Gastroesophageal sphincter (tissue), 4 donors: ENCODE measurements around the gene PIGO. TPM values are rescaled to one million over a fixed set of nuclear protein-coding genes. Genes with fewer than 3 reads are reported as not detected.

Source experiments
- ATAC-seq: fragments of 150-250 bp; one replicate; pipeline ENCODE4 v1.9.1; 2016; ENCODE audit warnings: mild to moderate bottlenecking, moderate library complexity
- H3K27ac ChIP-seq, 4 donors: fragments of 200-600 bp; sonication (generic) in 3 of 4; 1 replicate in 3 of 4; 2 replicates in 1 of 4; pipeline ENCODE4 v1.5.1; 2016 to 2019
- H3K27me3 ChIP-seq: fragments of 200-600 bp; sonication (generic); one replicate; pipeline ENCODE4 v1.5.1; 2019
- H3K36me3 ChIP-seq, 2 donors: fragments of 200-600 bp; sonication (generic); one replicate each; pipeline ENCODE4 v1.5.1; 2019; ENCODE audit warnings: control low read depth in 1 of 2
- H3K4me1 ChIP-seq, 3 donors: fragments of 200-600 bp; sonication (generic); 1 replicate in 2 of 3; 2 replicates in 1 of 3; pipeline ENCODE4 v1.5.1; 2016 to 2019; ENCODE audit warnings: control low read depth in 2 of 3
- H3K4me3 ChIP-seq, 2 donors: fragments of 200-600 bp; sonication (generic); one replicate each; pipeline ENCODE4 v1.5.1; 2019; ENCODE audit warnings: mild to moderate bottlenecking in 1 of 2, moderate library complexity in 1 of 2
- H3K9me3 ChIP-seq, 3 donors: fragments of 200-600 bp; sonication (generic); one replicate each; pipeline ENCODE4 v1.5.1; 2017 to 2019; ENCODE audit warnings: control low read depth in 2 of 3
- EP300 ChIP-seq: sonication (generic); formaldehyde crosslinking; IDR thresholded peaks from one replicate; pipeline ENCODE4 v1.6.1; 2017; ENCODE audit warnings: antibody characterized with exemption, mild to moderate bottlenecking
- POLR2A ChIP-seq, 2 donors: fragments of 450-650 bp; IDR thresholded peaks; one replicate each; pipeline ENCODE4 v1.6.1; 2017; ENCODE audit warnings: antibody characterized with exemption in 2 of 2, mild to moderate bottlenecking in 2 of 2, moderate library complexity in 1 of 2
- POLR2AphosphoS5 ChIP-seq: sonication (generic); formaldehyde crosslinking; IDR thresholded peaks from one replicate; pipeline ENCODE4 v1.6.1; 2017; ENCODE audit warnings: antibody characterized with exemption
- WGBS, 2 donors: methylation state at CpG; one replicate each; pipeline ENCODE4 v1.1.5; 2018; ENCODE audit warnings: low coverage in 1 of 2; 5-methylcytosine and 5-hydroxymethylcytosine counted together
- total RNA-seq, 4 donors: library from RNA; depleted of rRNA; stranded (reverse); fragments of >200 nt; gene quantifications; one replicate each; pipeline ENCODE4 v1.1.0, GENCODE V29; 2016
- TF ChIP-seq, protein P1 (sequence below), 4 experiments: fragments of 200-600 bp in 2 of 4; fragments of 450-650 bp in 2 of 4; sonication (generic) in 1 of 4; IDR thresholded peaks; one replicate each; pipeline ENCODE4 v1.5.1; 2017 to 2019; ENCODE audit warnings: antibody characterized with exemption in 4 of 4, mild to moderate bottlenecking in 2 of 4, moderate library complexity in 2 of 4

The PIGO gene
- total RNA-seq, 4 donors from 2014 or later: 6.5 to 11.4 (median 9.9) TPM

DNA sequence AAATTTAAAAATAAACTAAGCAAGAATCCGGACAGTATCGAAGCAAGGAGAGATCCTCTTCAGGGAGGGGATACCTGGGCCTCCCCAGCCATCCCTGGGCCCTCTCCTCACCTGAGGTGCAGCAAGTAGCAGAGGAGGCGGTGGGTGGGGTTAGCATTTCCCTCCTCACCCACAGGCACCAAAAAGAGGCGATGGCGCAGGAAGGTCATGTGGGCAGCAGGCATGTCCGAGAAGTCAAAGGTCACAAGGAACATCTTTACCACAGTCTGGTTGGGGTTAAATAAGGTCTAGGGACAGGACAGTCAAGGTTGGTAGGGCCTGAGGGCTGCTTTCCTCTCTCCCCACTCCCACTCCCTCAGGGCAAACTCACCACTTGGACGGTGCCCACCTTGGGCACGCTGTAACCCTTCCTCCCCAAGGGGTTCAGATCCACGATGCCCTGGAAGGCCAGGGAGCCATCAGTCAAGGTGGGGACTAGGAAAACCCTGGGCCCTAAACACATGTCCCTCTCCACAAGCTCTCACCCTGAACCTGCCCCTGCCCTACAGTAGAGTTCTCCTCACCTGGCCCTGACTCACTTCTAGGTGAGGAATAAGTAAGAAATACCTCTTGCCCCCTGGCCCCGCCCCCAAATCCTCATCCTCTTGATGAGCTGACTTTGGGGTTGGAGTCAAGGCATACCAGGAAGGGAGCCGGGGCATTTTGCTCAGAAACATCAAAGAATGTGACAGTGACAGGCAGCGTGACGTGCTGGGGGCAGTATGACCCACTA, 9.4 kb upstream of the PIGO start:
- 86% methylated on average over 4 of the region's 13 CpGs; no CpG with 5 or more reads in 1 of the 2 donors for WGBS, 2 donors
- no peaks in the 10 kb centered on the region for H3K27me3 ChIP-seq
- H3K4me1 ChIP-seq: peaks cover 0 to 49% (median 24%) of the 10 kb centered on the region in 3 donors
- H3K9me3 ChIP-seq: no peaks in the 10 kb centered on the region
- TF ChIP-seq EP300 (no peak), POLR2A (IDR thresholded peaks at IDR 0.05) (no peak), POLR2AphosphoS5 (no peak)
- TF ChIP-seq, protein P1, sequence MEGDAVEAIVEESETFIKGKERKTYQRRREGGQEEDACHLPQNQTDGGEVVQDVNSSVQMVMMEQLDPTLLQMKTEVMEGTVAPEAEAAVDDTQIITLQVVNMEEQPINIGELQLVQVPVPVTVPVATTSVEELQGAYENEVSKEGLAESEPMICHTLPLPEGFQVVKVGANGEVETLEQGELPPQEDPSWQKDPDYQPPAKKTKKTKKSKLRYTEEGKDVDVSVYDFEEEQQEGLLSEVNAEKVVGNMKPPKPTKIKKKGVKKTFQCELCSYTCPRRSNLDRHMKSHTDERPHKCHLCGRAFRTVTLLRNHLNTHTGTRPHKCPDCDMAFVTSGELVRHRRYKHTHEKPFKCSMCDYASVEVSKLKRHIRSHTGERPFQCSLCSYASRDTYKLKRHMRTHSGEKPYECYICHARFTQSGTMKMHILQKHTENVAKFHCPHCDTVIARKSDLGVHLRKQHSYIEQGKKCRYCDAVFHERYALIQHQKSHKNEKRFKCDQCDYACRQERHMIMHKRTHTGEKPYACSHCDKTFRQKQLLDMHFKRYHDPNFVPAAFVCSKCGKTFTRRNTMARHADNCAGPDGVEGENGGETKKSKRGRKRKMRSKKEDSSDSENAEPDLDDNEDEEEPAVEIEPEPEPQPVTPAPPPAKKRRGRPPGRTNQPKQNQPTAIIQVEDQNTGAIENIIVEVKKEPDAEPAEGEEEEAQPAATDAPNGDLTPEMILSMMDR (IDR thresholded peaks at IDR 0.05): no peak
- H3K36me3 ChIP-seq: peaks cover 0 to 58% of the 10 kb centered on the region in 2 donors
- no peak overlapping the region for H3K27ac ChIP-seq
- H3K4me3 ChIP-seq: no peak overlapping the region
- ATAC-seq: no peak

- no peak for TF ChIP-seq POLR2AphosphoS5
- Histone ChIP-seq H3K9me3 (no peaks in the 10 kb centered on the region), H3K4me3 (no peak overlapping the region), H3K36me3 (peaks cover 0 to 64% of the 10 kb centered on the region in 2 donors), H3K27ac (no peak overlapping the region), H3K27me3 (no peaks in the 10 kb centered on the region), H3K4me1 (peaks cover 0 to 43% (median 17%) of the 10 kb centered on the region in 3 donors)
- 74 to 88% methylated on average over 3 to 5 of the region's 12 CpGs for WGBS, 2 donors
- no peak for ATAC-seq
Observed at GRCh38 chr9:35105126-35105525, 8.7 kb upstream of the PIGO start.

DNA sequence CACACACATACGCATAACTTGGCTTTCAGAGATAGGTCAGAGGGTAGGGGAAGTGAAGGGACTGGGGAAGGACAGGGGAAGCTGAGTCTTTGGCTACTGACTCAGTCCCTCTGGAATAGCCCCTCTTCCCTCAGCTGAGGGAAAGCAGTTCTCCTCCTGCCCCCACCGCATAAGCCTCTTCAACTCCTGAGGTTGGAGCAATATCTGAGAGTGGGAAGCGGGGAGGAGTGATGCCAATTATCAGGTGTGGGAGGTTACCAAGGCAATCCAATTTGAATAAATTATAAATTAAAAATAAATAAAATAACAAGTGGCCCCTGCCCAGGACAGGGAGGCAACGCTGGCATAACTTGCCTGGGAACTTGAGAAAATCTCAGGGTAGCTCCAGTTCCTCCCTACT, 8.2 kb upstream of the PIGO start:
- H3K27me3 ChIP-seq: no peaks in the 10 kb centered on the region
- no peak for ATAC-seq
- H3K27ac ChIP-seq: peak overlapping the region in 2 of 4 donors; percentile 88 to 91
- peaks cover 0 to 70% of the 10 kb centered on the region in 2 donors for H3K36me3 ChIP-seq
- TF ChIP-seq POLR2AphosphoS5 (no peak), POLR2A (IDR thresholded peaks at IDR 0.05) (no peak), EP300 (no peak)
- TF ChIP-seq, protein P1 (IDR thresholded peaks at IDR 0.05): no peak
- H3K9me3 ChIP-seq: no peaks in the 10 kb centered on the region
- no peak overlapping the region for H3K4me3 ChIP-seq
- 89 to 93% methylated on average over 3 of the region's 4 CpGs for WGBS, 2 donors
- H3K4me1 ChIP-seq: peaks cover 0 to 38% (median 17%) of the 10 kb centered on the region in 3 donors

DNA sequence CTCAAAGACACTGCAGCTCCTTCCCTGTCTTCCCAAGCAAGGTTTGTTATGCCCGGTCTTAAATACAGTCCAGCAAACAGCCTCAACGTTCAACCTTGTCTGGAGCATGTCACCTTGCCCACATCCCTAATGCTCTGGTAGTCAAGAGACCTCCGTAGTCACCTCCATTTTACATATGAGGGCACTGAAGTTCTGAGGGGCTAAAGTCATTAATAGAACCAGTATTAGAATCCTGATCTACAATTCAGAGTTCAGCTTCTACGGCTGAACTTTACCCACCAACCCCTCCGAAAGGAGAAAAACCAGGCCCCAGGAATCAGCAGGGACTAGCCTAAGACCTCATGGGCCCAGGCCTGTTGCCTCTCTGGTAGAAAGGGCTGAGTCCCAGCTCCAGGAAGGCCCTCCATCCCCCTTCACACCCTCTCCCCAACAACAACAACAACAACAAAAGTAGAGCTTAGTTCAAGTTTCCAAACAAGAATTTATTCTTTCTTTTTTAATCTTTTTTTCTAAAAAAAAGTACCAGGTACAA, 7.3 kb upstream of the PIGO start:
- WGBS, 2 donors: 29 to 65% methylated on average over 3 to 4 of the region's 5 CpGs
- no peaks in the 10 kb centered on the region for H3K9me3 ChIP-seq
- H3K27ac ChIP-seq: peak overlapping the region; percentile 51 to 92 (median 90)
- ATAC-seq: no peak
- no peak for TF ChIP-seq POLR2A (IDR thresholded peaks at IDR 0.05)
- no peak for TF ChIP-seq POLR2AphosphoS5
- no peak for TF ChIP-seq EP300
- TF ChIP-seq, protein P1 (IDR thresholded peaks at IDR 0.05): no peak
- peaks cover 0 to 73% of the 10 kb centered on the region in 2 donors for H3K36me3 ChIP-seq
- H3K27me3 ChIP-seq: no peaks in the 10 kb centered on the region
- peak overlapping the region; percentile 54 to 82 for H3K4me3 ChIP-seq
- H3K4me1 ChIP-seq: peaks cover 0 to 31% (median 17%) of the 10 kb centered on the region in 3 donors

DNA sequence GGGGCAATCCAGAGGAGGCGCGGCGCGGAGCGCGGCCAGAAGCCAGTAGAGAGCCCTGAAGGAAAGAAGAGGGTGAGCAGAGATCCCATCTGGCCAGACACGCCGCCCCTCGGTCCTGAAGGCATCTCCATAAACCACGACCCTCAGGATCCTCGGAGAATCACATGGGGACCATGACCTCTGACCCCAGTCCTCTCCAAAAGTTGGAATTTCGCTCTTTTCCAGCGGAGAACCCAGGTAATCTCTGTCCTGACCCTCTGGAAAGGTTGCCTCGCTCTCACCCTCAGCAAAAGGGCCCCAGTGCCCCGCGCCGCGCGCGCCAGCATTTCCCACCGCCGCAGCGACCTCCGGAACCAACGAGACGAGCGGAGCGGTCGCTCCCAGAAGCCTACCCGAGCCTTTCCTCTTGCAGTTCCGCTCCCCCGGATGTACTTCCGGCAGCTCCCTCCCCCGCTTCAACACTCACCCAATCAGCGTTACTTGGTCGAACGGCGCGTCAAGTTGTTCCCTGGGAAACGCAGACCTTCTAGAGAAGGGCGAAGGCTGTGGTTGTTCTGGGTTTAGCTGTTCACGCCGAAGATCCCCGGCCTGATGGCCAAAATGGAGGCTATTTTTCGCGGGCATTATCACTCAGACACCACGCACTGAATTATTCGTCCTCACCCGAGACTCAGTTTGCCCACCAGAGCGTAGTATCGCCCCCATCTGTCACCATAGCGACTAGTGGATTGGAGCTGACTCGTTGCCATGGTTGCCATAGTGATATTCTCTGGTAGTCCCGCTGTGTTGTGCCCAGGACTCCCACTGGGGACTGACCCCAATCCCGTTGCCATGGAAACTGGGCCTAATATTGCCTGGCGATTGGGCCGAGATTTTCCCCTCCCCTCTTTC, 6.6 kb upstream of the PIGO start, which contains the start of gene STOML2:
TSS of gene STOML2 (minus strand) at position 363 of the 891 bp plus-strand sequence. CDS start at position 326, 37 bp downstream.
- H3K36me3 ChIP-seq: peaks cover 0 to 66% of the 10 kb centered on the region in 2 donors
- H3K9me3 ChIP-seq: no peaks in the 10 kb centered on the region
- H3K4me3 ChIP-seq: peak within 1 kb of the TSS; percentile 54 to 82
- peak within 1 kb of the TSS; percentile 60 to 92 (median 90) for H3K27ac ChIP-seq
- peaks cover 0 to 31% (median 17%) of the 10 kb centered on the region in 3 donors for H3K4me1 ChIP-seq
- peak; percentile 98 for ATAC-seq
- 0% methylated on average over 5 to 10 of the region's 57 CpGs for WGBS, 2 donors
- TF ChIP-seq, protein P1 (IDR thresholded peaks at IDR 0.05): peak in 1 of 4 experiments; percentile 27
- peak; percentile 35 to 40 for TF ChIP-seq POLR2A (IDR thresholded peaks at IDR 0.05)
- peak; percentile 85 for TF ChIP-seq POLR2AphosphoS5
- TF ChIP-seq EP300: no peak
- H3K27me3 ChIP-seq: no peaks in the 10 kb centered on the region
